Measurements from ENCODE around the gene RPL6.

RPL6 gene

DNA sequence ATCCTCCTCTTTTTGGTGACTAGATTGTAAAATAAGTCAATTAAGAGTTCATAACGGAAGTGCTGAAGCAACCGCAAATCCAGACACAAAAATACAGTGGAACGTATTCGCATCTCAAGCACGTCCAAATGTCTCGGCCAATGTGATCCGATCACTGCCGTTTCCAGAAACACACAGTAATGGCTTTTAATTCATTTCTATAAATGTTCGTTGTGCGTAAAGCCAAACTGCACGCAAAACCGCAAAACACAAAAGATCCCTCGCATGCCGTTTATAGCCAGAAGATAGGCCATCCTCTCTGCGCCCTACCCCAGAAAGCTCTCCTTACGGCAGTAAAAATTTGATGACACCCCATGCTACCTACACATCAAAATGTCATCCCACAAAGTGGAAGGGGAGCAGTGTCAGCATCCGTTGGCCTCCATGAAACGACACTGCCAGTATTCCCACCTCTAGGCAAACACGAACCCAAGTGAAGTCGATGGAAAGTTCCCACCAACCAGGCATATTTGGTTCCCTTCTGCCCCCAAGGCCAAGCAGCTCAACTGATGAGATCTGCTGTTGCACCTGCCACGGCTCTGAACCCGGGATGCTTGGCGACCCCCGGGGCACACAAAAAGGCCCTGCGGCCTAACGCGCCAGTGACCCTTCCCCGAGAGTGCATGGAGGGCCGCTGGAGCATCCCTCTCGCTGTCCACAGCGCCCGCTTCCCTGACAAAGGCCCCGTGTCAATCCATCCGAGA, 28.6 kb downstream of the RPL6 start:
- DNase-seq (ENCODE audit: low read depth in 1 of 2, low spot score in 1 of 2): no peak

DNA sequence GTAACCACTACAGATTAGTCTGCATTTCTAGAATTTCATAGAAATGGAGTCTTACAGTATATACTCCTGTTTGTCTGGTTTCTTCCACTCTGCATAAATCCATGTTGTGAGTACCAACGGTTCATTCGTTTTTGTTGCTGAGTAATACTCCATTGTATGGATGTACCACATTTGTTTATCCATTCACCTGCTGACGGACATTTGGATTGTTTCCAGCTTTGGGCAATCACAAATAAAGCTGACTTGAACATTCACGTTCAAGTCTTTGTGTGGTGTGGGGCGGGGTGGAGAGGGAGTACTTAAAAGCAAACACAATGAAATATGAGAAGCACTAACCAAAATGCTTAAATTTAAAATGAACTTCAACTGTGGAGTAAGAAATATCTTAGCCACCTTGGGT, 34.3 kb downstream of the RPL6 start:
- no peak for DNase-seq (ENCODE audit: low read depth in 1 of 2, low spot score in 1 of 2)

DNA sequence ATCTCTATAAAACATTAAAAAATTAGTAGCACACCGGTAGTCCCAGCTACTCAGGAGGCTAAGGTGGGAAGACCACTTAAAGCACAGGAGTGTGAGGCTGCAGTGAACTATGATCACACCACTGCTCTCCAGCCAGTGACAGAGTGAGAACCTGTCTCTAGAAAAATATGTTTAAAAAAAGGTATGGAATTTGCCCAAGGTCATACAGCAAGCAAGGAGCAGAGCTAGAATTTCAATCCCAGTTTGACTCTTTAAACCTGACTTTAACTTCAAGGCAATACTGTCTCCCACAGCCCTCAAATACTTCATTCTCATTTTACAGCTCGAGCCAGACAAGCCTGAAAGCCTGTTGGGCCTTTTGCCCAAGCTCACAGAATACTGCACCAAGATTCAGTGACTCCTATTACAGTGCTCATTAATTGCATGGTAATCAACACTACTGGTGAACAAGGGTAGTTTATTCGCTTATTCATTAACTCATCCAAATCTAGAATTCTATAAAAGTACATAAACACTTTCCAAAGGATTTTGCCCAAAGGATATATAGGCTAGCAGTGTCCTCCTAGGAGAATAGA, 35.2 kb downstream of the RPL6 start:
- DNase-seq (ENCODE audit: low read depth in 1 of 2, low spot score in 1 of 2): no peak

DNA sequence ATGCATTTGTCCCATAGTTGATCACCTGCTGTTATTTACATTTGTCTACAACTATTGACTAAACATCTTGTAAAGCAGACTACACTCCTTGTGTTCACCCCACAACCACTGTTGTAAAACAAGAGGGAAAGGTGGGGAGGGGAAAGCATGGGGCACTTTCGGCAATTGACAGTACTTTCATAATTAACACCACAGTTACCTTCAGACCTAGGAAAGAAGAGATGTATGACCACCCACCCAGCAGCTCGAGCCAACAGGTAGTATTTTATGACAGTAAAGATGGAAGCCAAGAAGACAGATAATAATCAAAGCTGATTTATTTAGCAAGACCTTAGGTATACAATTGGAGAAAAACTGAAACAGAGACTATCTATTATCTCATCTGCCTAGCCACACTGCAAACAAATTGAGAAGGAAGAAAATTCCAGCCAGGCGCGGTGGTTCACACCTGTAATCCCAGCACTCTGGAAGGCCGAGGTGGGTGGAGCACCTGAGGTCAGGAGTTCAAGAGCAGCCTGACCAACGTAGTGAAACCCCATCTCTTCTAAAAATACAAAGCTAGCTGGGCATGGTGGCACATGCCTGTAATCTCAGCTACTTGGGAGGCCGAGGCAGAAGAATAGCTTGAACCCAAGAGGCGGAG, 38.4 kb downstream of the RPL6 start:
- DNase-seq (ENCODE audit: low read depth in 1 of 2, low spot score in 1 of 2): no peak

DNA sequence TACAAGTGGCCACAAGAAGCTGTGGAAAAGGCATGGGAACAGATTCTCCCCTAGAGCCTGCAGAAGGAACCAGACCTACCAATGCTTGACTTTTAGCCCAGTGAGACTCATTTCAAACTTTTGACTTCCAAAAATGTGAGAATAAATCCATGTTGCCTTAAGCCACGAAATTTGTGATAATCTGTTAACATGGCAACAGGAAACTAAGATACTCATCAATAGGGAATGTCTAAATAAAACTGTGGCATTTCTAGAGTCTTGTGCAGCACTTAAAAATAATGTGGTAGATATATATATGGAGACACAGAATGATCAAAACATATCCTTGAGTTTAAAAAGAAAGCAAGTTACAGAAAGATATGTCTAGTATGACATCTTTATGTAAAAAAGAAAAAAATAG, 39.2 kb downstream of the RPL6 start:
- DNase-seq (ENCODE audit: low read depth in 1 of 2, low spot score in 1 of 2): no peak

DNA sequence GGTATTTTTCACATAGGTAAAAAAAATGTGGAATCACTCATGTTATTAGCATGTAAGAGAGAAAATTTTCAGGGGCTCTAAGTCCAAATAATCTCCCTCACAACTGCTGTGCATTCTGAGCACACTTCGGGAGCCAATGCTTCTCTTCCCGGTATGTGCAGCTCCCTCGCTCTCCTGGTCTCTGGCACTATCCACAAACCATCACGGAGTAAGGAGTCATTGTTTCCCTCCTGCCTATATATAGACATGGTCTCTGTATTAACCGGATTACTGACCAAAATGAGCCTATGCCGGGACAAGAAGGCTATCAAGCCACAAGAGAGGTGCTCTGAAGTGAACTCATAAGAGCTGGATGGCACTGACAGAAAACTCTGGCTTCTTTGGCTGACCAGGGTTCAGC, 40.5 kb downstream of the RPL6 start:
- DNase-seq (ENCODE audit: low read depth in 1 of 2, low spot score in 1 of 2): no peak

DNA sequence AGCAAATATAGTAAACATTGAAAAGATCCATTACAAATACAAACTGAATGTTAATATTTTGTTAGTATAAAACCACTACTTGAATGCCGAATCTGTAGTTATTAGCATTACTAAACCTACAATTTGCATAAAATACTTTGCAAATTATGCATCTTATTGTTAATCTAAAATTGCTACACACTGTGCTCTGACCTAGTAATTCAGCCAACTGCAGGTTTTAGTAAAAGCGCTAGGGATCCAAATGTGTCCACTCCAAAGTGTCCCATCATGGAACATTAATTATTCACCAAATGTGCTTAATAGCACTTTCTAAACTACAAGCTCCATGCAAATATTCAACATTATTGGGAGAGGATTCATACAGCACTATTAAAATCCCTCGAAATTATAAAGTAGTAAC, 41.4 kb downstream of the RPL6 start:
- DNase-seq (ENCODE audit: low read depth in 1 of 2, low spot score in 1 of 2): no peak

DNA sequence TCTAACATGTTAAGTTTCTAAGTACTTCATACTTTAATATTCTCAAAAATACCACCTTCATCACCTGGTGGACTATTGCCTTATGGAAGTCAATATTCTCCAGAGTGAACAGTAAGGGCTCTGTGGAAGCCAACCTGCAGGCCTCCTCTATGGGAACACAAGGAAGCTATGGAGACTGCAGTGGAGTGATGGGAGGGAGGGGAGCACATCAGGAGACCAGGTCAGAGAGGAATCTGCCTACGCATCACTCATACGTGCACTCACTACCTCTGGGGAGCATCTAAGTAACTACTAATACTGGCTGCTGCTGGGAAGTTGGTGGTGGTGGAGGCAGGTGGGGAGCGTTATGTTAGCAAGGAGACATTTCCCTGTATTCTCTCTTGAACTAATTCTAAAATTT, 47.1 kb downstream of the RPL6 start:
- DNase-seq (ENCODE audit: low read depth in 1 of 2, low spot score in 1 of 2): no peak

DNA sequence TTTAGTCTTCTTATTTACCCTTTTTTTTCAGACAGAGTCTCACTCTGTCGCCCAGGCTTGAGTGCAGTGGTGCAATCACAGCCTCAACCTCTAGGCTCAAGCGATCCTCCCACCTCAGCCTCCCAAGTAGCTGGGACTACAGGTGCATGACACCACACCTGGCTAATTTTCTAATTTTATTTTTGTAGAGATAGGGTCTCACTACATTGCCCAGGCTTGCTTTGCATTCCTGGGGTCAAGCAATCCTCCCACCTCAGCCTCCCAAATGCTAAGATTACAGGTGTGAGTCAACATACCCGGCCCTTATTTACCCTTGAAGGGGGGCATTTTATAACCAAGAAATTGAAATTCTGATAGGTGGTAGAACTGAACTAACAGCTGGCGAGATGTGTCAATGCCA, 48.1 kb downstream of the RPL6 start:
- DNase-seq (ENCODE audit: low read depth in 1 of 2, low spot score in 1 of 2): no peak

DNA sequence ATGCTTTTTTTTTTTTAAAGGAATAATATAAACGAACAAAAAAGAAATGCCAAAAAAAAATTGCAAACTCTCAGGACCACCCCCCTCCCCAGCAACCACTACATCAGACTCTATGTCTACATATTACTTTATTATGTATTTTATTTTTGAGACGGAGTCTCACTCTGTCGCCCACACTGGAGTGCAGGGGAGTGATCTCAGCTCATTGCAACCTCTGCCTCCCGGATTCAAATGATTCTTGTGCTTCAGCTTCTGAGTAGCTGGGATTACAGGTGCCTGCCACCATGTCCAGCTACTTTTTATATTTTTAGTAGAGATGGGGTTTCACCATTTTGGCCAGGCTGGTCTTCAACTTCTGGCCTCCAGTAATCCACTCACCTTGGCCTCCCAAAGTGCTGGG, 50.1 kb downstream of the RPL6 start:
- DNase-seq (ENCODE audit: low read depth in 1 of 2, low spot score in 1 of 2): no peak

DNA sequence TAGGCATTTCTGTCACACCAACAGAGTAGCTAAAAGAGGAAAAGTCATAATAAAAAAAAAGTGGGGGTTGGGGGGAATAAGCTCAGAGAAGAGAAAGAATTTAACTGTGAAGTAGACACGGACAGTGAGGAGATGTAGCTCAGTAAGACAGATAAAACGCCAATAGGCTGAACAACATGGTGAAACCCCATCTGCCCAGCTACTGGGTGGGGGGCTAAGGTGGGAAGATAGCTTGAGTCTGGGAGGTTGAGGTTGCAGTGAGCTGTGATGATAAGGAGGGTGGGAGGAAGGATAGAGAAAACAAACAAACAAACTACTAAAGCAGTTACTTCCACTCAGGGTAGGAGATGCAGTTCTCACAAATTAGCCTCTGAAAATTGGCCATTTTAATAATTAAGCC, 52.2 kb downstream of the RPL6 start:
- DNase-seq (ENCODE audit: low read depth in 1 of 2, low spot score in 1 of 2): no peak

All from activated T-helper 1 cell treated with anti-CD3 and anti-CD28 coated beads, Interleukin-2, amount 50 U/mL, for 16 hours (primary cell).